Adrenal gland (tissue), 19 donors: ENCODE measurements around the gene SLC16A11. TPM values are rescaled to one million over a fixed set of nuclear protein-coding genes. Genes with fewer than 3 reads are reported as not detected.
"Not testable (repeated sequence)": the region's sequence is repeated elsewhere in the genome, so short reads cannot be mapped to it uniquely, and the experiment has no call there.

Source experiments
- DNase-seq, 7 donors: peaks; one replicate each; pipeline ENCODE4 v3.0.0-alpha.2; 2019 to 2020
- H3K27ac ChIP-seq, 5 donors: fragments of 200-600 bp; sonication (generic) in 4 of 5; 1 replicate in 3 of 5; 2 replicates in 2 of 5; pipeline versions ENCODE4 v1.5.1 to v1.8.0; 2016 to 2020; ENCODE audit warnings: mild to moderate bottlenecking in 1 of 5
- H3K27me3 ChIP-seq: fragments of 200-600 bp; 2 replicates; pipeline ENCODE4 v1.8.0; 2021
- H3K36me3 ChIP-seq, 2 donors: fragments of 200-600 bp; replicated peaks in 1 of 2; 1 replicate in 1 of 2; 2 replicates in 1 of 2; pipeline versions ENCODE4 v1.5.1 to v1.8.0; 2018 to 2022
- H3K4me1 ChIP-seq, 2 donors: fragments of 200-600 bp; replicated peaks in 1 of 2; 1 replicate in 1 of 2; 2 replicates in 1 of 2; pipeline versions ENCODE4 v1.5.1 to v1.8.0; 2018 to 2021
- H3K4me3 ChIP-seq, 4 donors: fragments of 200-600 bp; sonication (generic) in 3 of 4; one replicate each; pipeline ENCODE4 v1.5.1; 2016 to 2018
- H3K9me3 ChIP-seq, 3 donors: fragments of 200-600 bp; sonication (generic) in 1 of 3; replicated peaks in 1 of 3; 1 replicate in 2 of 3; 2 replicates in 1 of 3; pipeline versions ENCODE4 v1.5.1 to v1.8.0; 2016 to 2021
- CTCF ChIP-seq, 6 experiments: fragments of 450-650 bp in 4 of 6; fragments of 200-600 bp in 2 of 6; sonication (generic) in 1 of 6; IDR thresholded peaks; 1 replicate in 5 of 6; 2 replicates in 1 of 6; pipeline versions ENCODE4 v1.5.1 to v1.8.0; 2016 to 2021; ENCODE audit warnings: antibody characterized with exemption in 6 of 6, mild to moderate bottlenecking in 2 of 6, moderate library complexity in 1 of 6
- POLR2A ChIP-seq, 2 donors: fragments of 450-650 bp; IDR thresholded peaks; one replicate each; pipeline ENCODE4 v1.6.1; 2017; ENCODE audit warnings: antibody characterized with exemption in 2 of 2, mild to moderate bottlenecking in 2 of 2, moderate library complexity in 1 of 2
- WGBS, 4 donors: extraction: QIAGEN DNeasy Blood & Tissue Kit in 2 of 4; methylation state at CpG; one replicate each; pipeline versions ENCODE4 v1.1.5 to v1.1.7; 2013 to 2017; 5-methylcytosine and 5-hydroxymethylcytosine counted together
- intact Hi-C, 2 donors: fragments of 100-400 bp; cut with DNase I; formaldehyde crosslinking; loops; one replicate each; pipeline versions ENCODE4 v1.14.1 to v1.15.0; 2022 to 2023
- long read RNA-seq, 10 donors: library from polyadenylated mRNA in 3 of 10; unstranded in 2 of 10; stranded (forward) in 1 of 10; transcript quantifications; one replicate each; pipeline ENCODE4 v2.0.0 and lab custom pipeline, GENCODE V29; 2021 to 2026
- polyA plus RNA-seq, 3 donors: library from polyadenylated mRNA; stranded (reverse); fragments of 200-250 nt in 2 of 3; fragments of 350-450 nt in 1 of 3; fragmentation: Illumina TruSeq in 1 of 3; extraction: RNeasy Lipid Tissue Mini Kit (QIAGEN cat#74804) in 1 of 3; gene quantifications; one replicate each; pipeline ENCODE4 v1.2.3, GENCODE V29; 2013 to 2014
- total RNA-seq, 9 donors: library from RNA; depleted of rRNA in 4 of 9; stranded (reverse); fragments of >200 nt in 4 of 9; fragments of 120-200 nt in 1 of 9; fragmentation: NEBNext Ultra II Directional in 1 of 9; extraction: Animal tissue kit (Norgen Biotek cat#: 25700) in 1 of 9; gene quantifications; one replicate each; pipeline versions ENCODE4 v1.1.0 to v1.2.4, GENCODE V29; 2013 to 2023
- donor health status: healthy with polysubstance abuse.
- donor health status: Bipolar disorder and iron deficiency.
- donor health status: DM: yes; HTN: yes; CAD: no.
- donor health status: DM: no; HTN: no; CAD: no.
- donor health status: DM: no; HTN: no; CAD: no.
- donor health status: DM: yes; HTN: yes; CAD: no.

The SLC16A11 gene, protein sequence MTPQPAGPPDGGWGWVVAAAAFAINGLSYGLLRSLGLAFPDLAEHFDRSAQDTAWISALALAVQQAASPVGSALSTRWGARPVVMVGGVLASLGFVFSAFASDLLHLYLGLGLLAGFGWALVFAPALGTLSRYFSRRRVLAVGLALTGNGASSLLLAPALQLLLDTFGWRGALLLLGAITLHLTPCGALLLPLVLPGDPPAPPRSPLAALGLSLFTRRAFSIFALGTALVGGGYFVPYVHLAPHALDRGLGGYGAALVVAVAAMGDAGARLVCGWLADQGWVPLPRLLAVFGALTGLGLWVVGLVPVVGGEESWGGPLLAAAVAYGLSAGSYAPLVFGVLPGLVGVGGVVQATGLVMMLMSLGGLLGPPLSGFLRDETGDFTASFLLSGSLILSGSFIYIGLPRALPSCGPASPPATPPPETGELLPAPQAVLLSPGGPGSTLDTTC
- 1 to 10 TPM in 2 of 9 donors, under 1 TPM in 5, not detected in 2; 0.18 to 1.1 (median 0.55) TPM for total RNA-seq
- 1 to 10 TPM in 2 of 3 donors, not detected in 1; 1.1 to 3.0 TPM for polyA plus RNA-seq
- long read RNA-seq, donor 1, result 0 reads
- long read RNA-seq, donor 2, result 0 reads
- long read RNA-seq, donor 3, result 0 reads
- long read RNA-seq, donor 4, result 0 reads
- long read RNA-seq, donor 5, partial matches to known transcripts, result 0 of 3 reads
- long read RNA-seq, donor 5, other reads (novel, unspliced or antisense), result 1 of 3 reads
- long read RNA-seq, donor 6, result 0 reads
- long read RNA-seq, donor 7, partial matches to known transcripts, result 0 of 1 reads
- long read RNA-seq, donor 7, other reads (novel, unspliced or antisense), result 0 of 1 reads
- long read RNA-seq, donor 8, result 0 reads
- long read RNA-seq, donor 9, result 0 reads
- long read RNA-seq, donor 10, result 0 reads

- Histone ChIP-seq H3K4me3 (peak within 1 kb of the TSS in 1 of 4 donors; percentile 47), H3K36me3 (no peaks in the 10 kb centered on the region), H3K27ac (peak within 1 kb of the TSS in 1 of 5 donors; percentile 12), H3K9me3 (no peaks in the 10 kb centered on the region), H3K27me3 (peaks cover 18% of the 10 kb centered on the region), H3K4me1 (peaks cover 11 to 34% of the 10 kb centered on the region in 2 donors)
- WGBS, 4 donors, result 12 to 42% (median 26%) methylated on average over 9 to 58 of the region's 58 CpGs
- DNase-seq, result peak in 4 of 7 donors; percentile 39 to 47 (median 43)
- TF ChIP-seq CTCF (IDR thresholded peaks at IDR 0.05) (no peak), POLR2A (IDR thresholded peaks at IDR 0.05) (no peak)
- intact Hi-C loops, result no loop called here
These were observed at the start of gene SLC16A11 for GRCh38 chr17:7043497-7044198. Gene SLC16A11, minus strand, starts transcription at chr17:7044092. Its CDS starts 579 bp downstream, at chr17:7043513.

DNA sequence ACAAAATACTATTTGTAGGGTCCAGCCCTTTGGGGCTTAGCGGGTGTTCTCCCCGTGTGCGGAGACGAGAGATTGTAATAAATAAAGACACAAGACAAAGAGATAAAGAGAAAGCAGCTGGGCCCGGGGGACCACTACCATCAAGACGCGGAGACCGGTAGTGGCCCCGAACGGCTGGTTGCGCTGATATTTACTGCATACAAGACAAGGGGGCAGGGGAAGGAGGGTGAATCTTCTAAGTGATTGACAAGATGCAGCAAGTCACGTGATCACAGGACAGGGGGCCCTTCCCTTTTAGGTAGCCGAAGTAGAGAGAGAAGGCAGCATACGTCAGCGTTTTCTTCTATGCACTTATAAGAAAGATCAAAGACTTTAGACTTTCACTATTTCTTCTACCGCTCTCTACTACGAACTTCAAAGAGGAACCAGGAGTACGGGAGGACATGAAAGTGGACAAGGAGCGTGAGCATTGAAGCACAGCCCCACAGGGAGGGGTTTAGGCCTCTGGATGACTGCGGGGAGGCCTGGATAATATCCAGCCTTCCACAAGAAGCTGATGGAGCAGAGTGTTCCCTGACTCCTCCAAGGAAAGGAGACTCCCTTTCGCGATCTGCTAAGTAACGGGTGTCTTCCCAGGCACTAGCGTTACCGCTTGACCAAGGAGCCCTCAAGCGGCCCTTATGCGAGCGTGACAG is 47.6 kb upstream of the SLC16A11 start:
- WGBS, 4 donors, result 29 to 48% (median 44%) methylated on average over 20 to 23 of the region's 28 CpGs

DNA sequence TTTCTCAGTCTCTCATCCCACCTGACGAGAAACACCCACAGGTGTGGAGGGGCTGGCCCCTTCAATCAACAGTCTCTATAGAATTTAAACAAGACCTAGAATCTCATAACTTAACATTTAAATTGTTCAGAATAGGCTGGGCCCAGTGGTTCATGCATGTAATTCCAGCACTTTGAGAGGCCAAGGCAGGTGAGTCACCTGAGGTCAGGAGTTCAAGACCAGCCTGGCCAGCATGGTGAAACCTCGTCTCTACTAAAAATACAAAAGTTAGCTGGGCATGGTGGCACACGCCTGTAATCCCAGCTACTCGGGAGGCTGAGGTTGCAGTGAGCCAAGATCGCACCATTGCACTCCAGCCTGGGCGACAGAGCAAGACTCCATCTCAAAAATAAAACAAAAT is 45.7 kb upstream of the SLC16A11 start:
- DNase-seq, H3K9me3 ChIP-seq, H3K4me1 ChIP-seq, H3K4me3 ChIP-seq, H3K27me3 ChIP-seq, H3K27ac ChIP-seq, intact Hi-C loops, H3K36me3 ChIP-seq: not testable (repeated sequence)
- 79 to 87% (median 84%) methylated on average over 6 of the region's 6 CpGs for WGBS, 4 donors

More for the DNA sequence above, 47.6 kb upstream of the SLC16A11 start:
- H3K36me3 ChIP-seq, H3K4me1 ChIP-seq, H3K4me3 ChIP-seq, H3K9me3 ChIP-seq, intact Hi-C loops, H3K27me3 ChIP-seq, H3K27ac ChIP-seq: not testable (repeated sequence)
- peak in 1 of 7 donors; percentile 57 for DNase-seq

DNA sequence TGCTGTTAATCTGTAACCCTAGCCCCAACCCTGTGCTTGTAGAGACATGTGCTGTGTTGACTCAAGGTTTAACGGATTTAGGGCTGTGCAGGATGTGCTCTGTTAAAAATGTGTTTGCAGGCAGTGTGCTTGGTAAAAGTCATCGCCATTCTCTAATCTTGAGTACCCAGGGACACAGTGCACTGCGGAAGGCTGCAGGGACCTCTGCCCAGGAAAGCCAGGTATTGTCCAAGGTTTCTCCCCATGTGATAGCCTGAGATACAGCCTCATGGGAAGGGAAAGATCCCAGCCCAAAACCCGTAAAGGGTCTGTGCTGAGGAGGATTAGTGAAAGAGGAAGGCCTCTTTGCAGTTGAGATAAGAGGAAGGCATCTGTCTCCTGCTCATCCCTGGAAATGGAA is 44.5 kb upstream of the SLC16A11 start:
- intact Hi-C loops, H3K27me3 ChIP-seq, H3K27ac ChIP-seq, H3K9me3 ChIP-seq, DNase-seq, H3K4me1 ChIP-seq, H3K36me3 ChIP-seq, H3K4me3 ChIP-seq: not testable (repeated sequence)
- WGBS, 4 donors, result 53 to 88% (median 75%) methylated on average over 3 to 4 of the region's 4 CpGs

GRCh38 chr17:7084088-7084487 is 40.2 kb upstream of the SLC16A11 start:
- H3K27ac ChIP-seq, result no peak overlapping the region
- no peak overlapping the region for H3K4me3 ChIP-seq
- H3K9me3 ChIP-seq, result no peaks in the 10 kb centered on the region
- no peak for TF ChIP-seq CTCF (IDR thresholded peaks at IDR 0.05)
- no peak for TF ChIP-seq POLR2A (IDR thresholded peaks at IDR 0.05)
- no peaks in the 10 kb centered on the region for H3K27me3 ChIP-seq
- 34 to 37% (median 35%) methylated on average over 7 of the region's 7 CpGs for WGBS, 4 donors
- no peaks in the 10 kb centered on the region for H3K36me3 ChIP-seq
- peak in 1 of 7 donors; percentile 22 for DNase-seq
- intact Hi-C loops, result no loop called here
- no peaks in the 10 kb centered on the region for H3K4me1 ChIP-seq
